ENCODE measurements around the gene MICALL1.
A peak's percentile ranks its signal among the peaks of the same experiment; 100 is the strongest.
"Not testable (repeated sequence)": the region's sequence is repeated elsewhere in the genome, so short reads cannot be mapped to it uniquely, and the experiment has no call there.

The MICALL1 gene

GRCh38 chr22:37943825-37944198 lies 37.7 kb downstream of the MICALL1 start:
- no peak for TF ChIP-seq CTCF (conservative IDR thresholded peaks at IDR 0.05; ENCODE audit: control insufficient read depth, insufficient read depth, low read depth, low read length)
- H3K4me3 ChIP-seq (ENCODE audit: control insufficient read depth, low read depth, low read length), result no peak overlapping the region
- no peak for DNase-seq (ENCODE audit: low read depth)

DNA sequence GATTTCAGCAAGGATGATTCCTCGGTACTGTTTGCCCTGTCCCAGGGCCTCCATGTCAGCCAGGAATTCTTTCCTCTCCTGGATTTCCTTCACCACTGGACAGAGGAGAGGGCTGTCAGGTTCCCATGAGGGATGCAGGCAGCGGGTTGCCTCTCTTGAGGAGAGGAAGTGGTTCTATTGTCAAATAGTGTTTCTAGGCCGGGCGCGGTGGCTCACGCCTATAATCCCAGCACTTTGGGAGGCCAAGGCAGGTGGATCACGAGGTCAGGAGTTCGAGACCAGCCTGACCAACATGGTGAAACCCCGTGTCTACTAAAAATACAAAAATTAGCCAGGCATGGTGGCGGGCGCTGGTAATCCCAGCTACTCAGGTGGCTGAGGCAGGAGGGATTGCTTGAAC lies 38.3 kb downstream of the MICALL1 start:
- not testable (repeated sequence) for DNase-seq (ENCODE audit: low read depth); H3K4me3 ChIP-seq (ENCODE audit: control insufficient read depth, low read depth, low read length)

GRCh38 chr22:37947142-37947795 lies 41.2 kb downstream of the MICALL1 start:
- not testable (repeated sequence) for H3K4me3 ChIP-seq (ENCODE audit: control insufficient read depth, low read depth, low read length); DNase-seq (ENCODE audit: low read depth)

- no peak overlapping the region for H3K4me3 ChIP-seq (ENCODE audit: control insufficient read depth, low read depth, low read length)
- no peak for TF ChIP-seq CTCF (conservative IDR thresholded peaks at IDR 0.05; ENCODE audit: control insufficient read depth, insufficient read depth, low read depth, low read length)
- peak; percentile 25 for DNase-seq (ENCODE audit: low read depth)
These were observed 45.2 kb downstream of the MICALL1 start for GRCh38 chr22:37951305-37951704.

DNA sequence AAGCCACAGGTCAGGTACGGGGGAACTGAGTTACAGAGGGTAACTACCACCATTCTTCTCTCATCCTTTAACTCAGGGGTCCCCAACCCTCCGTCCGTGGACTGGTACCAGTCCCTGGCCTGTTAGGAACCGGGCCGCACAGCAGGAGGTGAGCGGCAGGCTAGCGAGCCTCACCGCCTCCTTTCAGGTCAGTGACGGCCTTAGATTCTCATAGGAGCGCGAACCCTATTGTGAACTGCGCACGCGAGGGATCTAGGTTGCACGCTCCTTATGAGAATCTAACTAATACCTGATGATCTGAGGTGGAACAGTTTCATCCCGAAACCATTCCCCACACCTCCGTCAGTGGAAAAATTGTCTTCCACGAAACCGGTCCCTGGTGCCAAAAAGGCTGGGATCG lies 46.5 kb downstream of the MICALL1 start:
- not testable (repeated sequence) for DNase-seq (ENCODE audit: low read depth)
- peak overlapping the region; percentile 97 for H3K4me3 ChIP-seq (ENCODE audit: control insufficient read depth, low read depth, low read length)

DNA sequence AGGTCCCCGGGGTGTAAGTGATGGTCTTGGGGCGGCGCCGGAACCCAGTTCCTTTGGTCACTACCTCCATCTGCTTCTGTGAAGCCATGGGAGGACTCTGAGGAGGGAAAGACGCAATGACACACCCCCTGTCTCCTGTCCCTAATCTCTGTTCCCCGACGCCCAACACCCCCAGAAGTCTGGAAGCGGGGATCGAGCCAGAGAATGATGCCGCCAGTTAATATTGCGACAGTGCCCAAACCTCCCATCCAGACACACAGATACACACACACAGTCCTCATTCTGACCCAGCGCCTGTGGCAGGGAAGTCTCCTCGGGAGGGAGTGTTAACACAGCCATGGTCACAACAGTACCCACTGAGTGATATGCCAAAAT lies 47.0 kb downstream of the MICALL1 start:
- no peak for TF ChIP-seq CTCF (conservative IDR thresholded peaks at IDR 0.05; ENCODE audit: control insufficient read depth, insufficient read depth, low read depth, low read length)
- DNase-seq (ENCODE audit: low read depth), result no peak
- H3K4me3 ChIP-seq (ENCODE audit: control insufficient read depth, low read depth, low read length), result peak overlapping the region; percentile 97

DNA sequence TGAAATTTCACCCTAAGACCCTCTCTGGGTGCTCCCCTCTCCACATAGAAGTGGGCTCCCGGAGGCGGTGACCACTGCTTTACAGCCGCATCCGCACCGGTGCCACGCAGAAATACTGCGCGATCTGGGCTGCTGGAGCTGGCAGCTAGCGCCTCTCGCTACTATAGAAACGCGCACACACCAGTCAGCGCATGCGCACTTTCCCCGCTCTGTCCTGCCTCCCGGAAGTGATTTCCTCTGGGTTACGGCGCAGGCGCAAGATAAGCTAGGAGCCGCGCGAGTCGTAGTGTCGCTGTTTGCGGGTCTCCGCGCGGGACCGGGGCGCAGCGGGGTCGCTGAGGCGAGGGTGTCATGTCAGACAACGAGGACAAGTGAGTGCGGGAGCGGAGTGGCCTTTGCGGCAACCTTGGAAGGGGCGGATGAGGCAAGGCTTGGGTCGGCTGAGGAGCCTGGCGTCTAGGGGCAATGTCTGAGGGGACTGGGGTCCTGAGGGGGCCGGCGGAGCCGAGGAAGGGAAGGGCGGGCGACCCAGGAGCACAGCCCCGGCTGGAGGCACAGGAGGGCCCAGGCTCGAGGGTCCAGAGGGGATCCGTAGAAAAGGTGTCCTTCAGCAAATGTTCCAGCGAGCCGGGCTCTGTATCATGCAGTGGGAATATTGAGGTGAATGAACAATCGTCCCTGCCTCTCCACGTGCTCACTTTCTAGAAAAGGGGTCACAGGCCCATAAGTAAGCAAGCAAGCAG lies 47.5 kb downstream of the MICALL1 start, which contains the start of the genes C22orf23 and POLR2F:
Gene C22orf23 (minus strand): TSS at position 165 of the 743 bp plus-strand sequence. CDS start 452 bp downstream, outside the sequence.
Gene POLR2F (plus strand): TSS at position 263 of the 743 bp plus-strand sequence. CDS start 89 bp downstream, at position 352.
- no peak for TF ChIP-seq CTCF (conservative IDR thresholded peaks at IDR 0.05; ENCODE audit: control insufficient read depth, insufficient read depth, low read depth, low read length)
- peak within 1 kb of the TSS; percentile 97 for H3K4me3 ChIP-seq (ENCODE audit: control insufficient read depth, low read depth, low read length)
- peak; percentile 92 for DNase-seq (ENCODE audit: low read depth)

- TF ChIP-seq CTCF (conservative IDR thresholded peaks at IDR 0.05; ENCODE audit: control insufficient read depth, insufficient read depth, low read depth, low read length), result no peak
- no peak for DNase-seq (ENCODE audit: low read depth)
- peak overlapping the region; percentile 97 for H3K4me3 ChIP-seq (ENCODE audit: control insufficient read depth, low read depth, low read length)
These were observed 48.6 kb downstream of the MICALL1 start for GRCh38 chr22:37954686-37955085.

- not testable (repeated sequence) for H3K4me3 ChIP-seq (ENCODE audit: control insufficient read depth, low read depth, low read length); DNase-seq (ENCODE audit: low read depth)
These were observed 49.8 kb downstream of the MICALL1 start for GRCh38 chr22:37955825-37956397.

Measured in fibroblast of mammary gland (primary cell).